ENCODE measurements around the gene SETD1B. TPM values are rescaled to one million over a fixed set of nuclear protein-coding genes. Genes with fewer than 3 reads are reported as not detected.

Gene SETD1B
- total and polyA plus RNA-seq, 2 of the 4 experiments (the other 2 are of a cell fraction), result 0.90 to 5.1 TPM

- Histone ChIP-seq H2AK5ac (ENCODE audit: low read depth, low read length) (no peak overlapping the region), H3K27me3 (ENCODE audit: control insufficient read depth, insufficient read depth, low read length) (no peaks in the 10 kb centered on the region), H2AFZ (replicated peaks; ENCODE audit: low read length, poor library complexity) (no peak overlapping the region), H3K9ac (ENCODE audit: low read depth, low read length) (no peak overlapping the region), H2BK5ac (ENCODE audit: low read depth, low read length, poor library complexity, severe bottlenecking) (no peak overlapping the region), H4K5ac (ENCODE audit: low read depth, low read length) (no peak overlapping the region), H4K8ac (ENCODE audit: low read depth in 2 of 2, low read length in 2 of 2) (no peak overlapping the region), H3K23ac (ENCODE audit: low read depth, low read length) (no peak overlapping the region), H3K36me3 (ENCODE audit: control insufficient read depth, insufficient read depth, low read length) (peaks cover 6% of the 10 kb centered on the region; the same call in 1 of the 2 replicates), H4K20me1 (ENCODE audit: insufficient read depth, low read length) (peaks cover 3% of the 10 kb centered on the region; the same call in 1 of the 2 replicates), H3K27ac (ENCODE audit: insufficient read depth, low read length) (no peak overlapping the region), H4K91ac (ENCODE audit: insufficient read depth, low read depth, low read length) (no peak overlapping the region), H3K4me1 (ENCODE audit: control insufficient read depth, insufficient read depth, low read length) (peaks cover 2% of the 10 kb centered on the region), H3K4me2 (ENCODE audit: low read depth, low read length) (no peak overlapping the region), H3K56ac (ENCODE audit: extremely low read depth, insufficient read depth, low read length) (no peak overlapping the region), H3K9me1 (ENCODE audit: insufficient read depth, low read length) (no peaks in the 10 kb centered on the region), H3K14ac (replicated peaks; ENCODE audit: low read depth, low read length) (no peak overlapping the region), H3K18ac (ENCODE audit: low read depth, low read length) (no peak overlapping the region), H3K4me3 (ENCODE audit: insufficient read depth, low read depth, low read length) (no peak overlapping the region), H2AK9ac (replicated peaks; ENCODE audit: low read depth, low read length, poor library complexity) (no peak overlapping the region), H2BK15ac (ENCODE audit: low read depth, low read length) (no peak overlapping the region), H3K4ac (ENCODE audit: low read depth, low read length) (no peak overlapping the region), H3K9me3 (ENCODE audit: control insufficient read depth, insufficient read depth, low read length) (no peaks in the 10 kb centered on the region), H2BK120ac (ENCODE audit: low read depth, low read length) (no peak overlapping the region), H3K79me1 (ENCODE audit: low read depth in 1 of 2, low read length in 2 of 2) (peaks cover 0 to 8% of the 10 kb centered on the region in 2 experiments; a peak in 1 of 4 replicates), H2BK20ac (ENCODE audit: low read depth, low read length) (no peak overlapping the region)
- WGBS, 2 experiments (ENCODE audit: extremely low coverage in 2 of 2, insufficient read length in 1 of 2), result 91% methylated on average over 6 of the region's 14 CpGs; no CpG with 5 or more reads in 1 of the 2 experiments
- intact Hi-C loops (cut with micrococcal nuclease) (no loop called here), in situ Hi-C loops (cut with MboI; ENCODE audit: low sequenced_read_pairs) (no loop called here), dilution Hi-C loops (cut with HindIII; ENCODE audit: low sequenced_read_pairs, unreplicated experiment) (no loop called here)
- POLR2A ChIA-PET (ENCODE audit: unreplicated experiment), result interaction anchor here (0.6 kb wide), 2 partner anchors 19 to 74 kb away, joined by 3 to 5 read pairs; no protein-coding TSS in a partner anchor
- BruUV-seq (replicated peaks), result no TSS peak
- ATAC-seq (ENCODE audit: low read depth) (no peak), DNase-seq (no peak)
- TF ChIP-seq ELK1 (IDR thresholded peaks at IDR 0.05; ENCODE audit: borderline replicate concordance, low read depth, low read length) (no peak), RFX5 (IDR thresholded peaks at IDR 0.05; ENCODE audit: low read depth, low read length) (no peak), CEBPB (IDR thresholded peaks at IDR 0.05; ENCODE audit: low read depth, low read length) (no peak), SMC3 (IDR thresholded peaks at IDR 0.05; ENCODE audit: low read depth, low read length) (no peak), RCOR1 (IDR thresholded peaks at IDR 0.05; ENCODE audit: insufficient replicate concordance, low read length) (no peak), POLR2A (IDR thresholded peaks at IDR 0.05; ENCODE audit: low read depth, low read length) (no peak), CHD1 (IDR thresholded peaks at IDR 0.05; ENCODE audit: low read depth, low read length) (no peak), NFE2L2 (IDR thresholded peaks at IDR 0.05; ENCODE audit: low read depth, low read length) (no peak), BHLHE40 (IDR thresholded peaks at IDR 0.05; ENCODE audit: low read depth, low read length) (no peak)
- CTCF ChIA-PET, result interaction anchor here (0.6 kb wide), 1 partner anchor 69 kb away, joined by 4 read pairs; no protein-coding TSS in a partner anchor
Observed at GRCh38 chr12:121774968-121775474, 28.8 kb upstream of the SETD1B start.

Data from IMR-90 (cell line).